Keratinocyte (primary cell): ENCODE measurements around the gene KSR2. TPM values are rescaled to one million over a fixed set of nuclear protein-coding genes. Genes with fewer than 3 reads are reported as not detected.

ENCODE experiments used
- DNase-seq: peaks from one replicate; pipeline ENCODE4 v3.0.0-alpha.2; 2011; ENCODE audit warnings: low read depth, missing footprints, low spot score
- FAIRE-seq: peaks from 2 replicates; lab custom pipeline; 2011; peaks lifted over from hg19 to GRCh38; lab: Jason Lieb, UNC
- H2AFZ ChIP-seq: 2 replicates; pipeline ENCODE4 v1.6.0; 2012; ENCODE audit warnings: low read length, control low read depth, inconsistent platforms; ENCODE audit not compliant: control insufficient read depth
- H3K27ac ChIP-seq: 2 replicates; pipeline ENCODE4 v1.5.1; 2011; ENCODE audit warnings: low read length; ENCODE audit not compliant: control insufficient read depth, insufficient read depth
- H3K27me3 ChIP-seq: 3 replicates; pipeline ENCODE4 v1.6.0; 2011; ENCODE audit warnings: low read length; ENCODE audit not compliant: control insufficient read depth, insufficient read depth; ENCODE audit errors: extremely low read depth
- H3K36me3 ChIP-seq, 2 experiments: 2 replicates in 1 of 2; 3 replicates in 1 of 2; pipeline ENCODE4 v1.5.1; 2011; ENCODE audit warnings: low read length in 2 of 2, mild to moderate bottlenecking in 1 of 2; ENCODE audit not compliant: control insufficient read depth in 2 of 2, insufficient read depth in 2 of 2; ENCODE audit errors: extremely low read depth in 1 of 2
- H3K4me1 ChIP-seq: 3 replicates; pipeline ENCODE4 v1.5.1; 2011; ENCODE audit warnings: low read length; ENCODE audit not compliant: control insufficient read depth, insufficient read depth; ENCODE audit errors: extremely low read depth
- H3K4me2 ChIP-seq: 3 replicates; pipeline ENCODE4 v1.6.0; 2011; ENCODE audit warnings: low read depth, low read length; ENCODE audit not compliant: control insufficient read depth, insufficient read depth; ENCODE audit errors: extremely low read depth
- H3K4me3 ChIP-seq, 3 experiments: fragments of 200-600 bp in 1 of 3; sonication (generic) in 1 of 3; 2 replicates in 2 of 3; 3 replicates in 1 of 3; pipeline ENCODE4 v1.5.1; 2011 to 2016; ENCODE audit warnings: low read length in 3 of 3, mild to moderate bottlenecking in 3 of 3, control low read depth in 2 of 3, inconsistent platforms in 1 of 3, low read depth in 1 of 3, mixed read lengths in 1 of 3, mixed run types in 1 of 3, moderate library complexity in 1 of 3; ENCODE audit not compliant: control insufficient read depth in 2 of 3, insufficient read depth in 2 of 3; ENCODE audit errors: extremely low read depth in 1 of 3
- H3K79me2 ChIP-seq: 2 replicates; pipeline ENCODE4 v1.6.0; 2012; ENCODE audit warnings: low read length; ENCODE audit not compliant: control insufficient read depth, insufficient read depth
- H3K9ac ChIP-seq: 3 replicates; pipeline ENCODE4 v1.6.0; 2011; ENCODE audit warnings: low read length; ENCODE audit not compliant: control insufficient read depth, insufficient read depth; ENCODE audit errors: extremely low read depth
- H3K9me1 ChIP-seq: 3 replicates; pipeline ENCODE4 v1.6.0; 2011; ENCODE audit warnings: low read length; ENCODE audit not compliant: control insufficient read depth, insufficient read depth; ENCODE audit errors: extremely low read depth
- H3K9me3 ChIP-seq: 2 replicates; pipeline ENCODE4 v1.5.1; 2012; ENCODE audit warnings: low read depth, low read length; ENCODE audit not compliant: control insufficient read depth
- H4K20me1 ChIP-seq: 3 replicates; pipeline ENCODE4 v1.6.0; 2011; ENCODE audit warnings: low read length; ENCODE audit not compliant: control insufficient read depth, insufficient read depth; ENCODE audit errors: extremely low read depth
- CTCF ChIP-seq, 3 experiments: IDR thresholded peaks in 1 of 3; conservative IDR thresholded peaks in 1 of 3; optimal IDR thresholded peaks in 1 of 3; 2 replicates in 2 of 3; 3 replicates in 1 of 3; pipeline versions ENCODE3 to v1.5.1; 2011; ENCODE audit warnings: low read length in 3 of 3, mild to moderate bottlenecking in 3 of 3, moderate library complexity in 2 of 3, control low read depth in 1 of 3, inconsistent platforms in 1 of 3; ENCODE audit not compliant: insufficient read depth in 2 of 3; ENCODE audit errors: extremely low read depth in 1 of 3
- EZH2 ChIP-seq: IDR thresholded peaks from one replicate; pipeline ENCODE4 v1.6.1; 2012; ENCODE audit warnings: inconsistent platforms, mild to moderate bottlenecking, low read length, moderate library complexity
- dilution Hi-C: fragments of 300-500 bp; cut with MboI; formaldehyde crosslinking; loops from one replicate; pipeline ENCODE4 v1.7.0; 2020; ENCODE audit warnings: low sequenced_read_pairs; ENCODE audit not compliant: extremely low pct_ligation_motif_present
- polyA plus RNA-seq, 5 experiments: library from polyadenylated mRNA; depleted of rRNA in 3 of 5; stranded (reverse) in 3 of 5; stranded (forward) in 1 of 5; unstranded in 1 of 5; fragments of >200 nt; gene quantifications; 1 replicate in 1 of 5; 2 replicates in 3 of 5; 3 replicates in 1 of 5; pipeline versions ENCODE4 v1.2.1 to v1.2.3, GENCODE V29; 2011 to 2012; ENCODE audit warnings: missing spikeins in 2 of 5, low read depth in 1 of 5, low replicate concordance in 1 of 5

Gene KSR2
- polyA plus RNA-seq, 1 donor (not counting 4 experiments of a cell fraction or from before 2014, with no cell fraction given): 0.01 TPM

- Histone ChIP-seq H3K4me2 (no peak overlapping the region), H3K4me1 (no peaks in the 10 kb centered on the region), H3K4me3 (no peak overlapping the region), H3K27ac (no peak overlapping the region), H3K36me3 (no peaks in the 10 kb centered on the region), H3K79me2 (no peaks in the 10 kb centered on the region), H3K9me3 (no peaks in the 10 kb centered on the region), H4K20me1 (no peaks in the 10 kb centered on the region), H3K9me1 (no peaks in the 10 kb centered on the region), H3K9ac (no peak overlapping the region), H2AFZ (no peak overlapping the region), H3K27me3 (no peaks in the 10 kb centered on the region)
- DNase-seq (no peak), FAIRE-seq (no peak)
- TF ChIP-seq CTCF (optimal IDR thresholded peaks at IDR 0.05 in 1 of 3, IDR thresholded peaks at IDR 0.05 in 1 of 3, conservative IDR thresholded peaks at IDR 0.05 in 1 of 3; ENCODE audit: extremely low read depth in 1 of 3, insufficient read depth in 2 of 3, low read length in 3 of 3) (no peak), EZH2 (no peak)
- dilution Hi-C loops: no loop called here
Observed at GRCh38 chr12:117485984-117486839, 482.6 kb downstream of the KSR2 start.

DNA sequence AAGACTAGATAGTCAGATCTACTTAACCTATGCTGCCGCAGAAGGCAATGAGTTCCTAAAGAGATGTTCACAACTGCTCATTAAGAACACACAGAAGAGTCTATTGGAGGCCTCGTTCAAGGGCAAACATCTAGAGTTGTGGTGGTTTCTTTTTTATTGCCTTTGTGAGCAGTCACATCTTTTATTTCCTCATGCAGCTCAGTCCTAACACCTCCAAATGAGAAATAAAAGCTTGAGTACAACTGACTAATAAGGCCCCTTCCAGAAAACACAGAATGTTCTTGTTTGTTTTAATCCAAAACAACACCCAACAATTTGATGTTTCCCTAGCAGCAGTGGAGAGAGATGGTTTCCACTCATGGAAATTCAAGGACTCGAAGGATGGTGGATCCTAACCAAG, 483.9 kb downstream of the KSR2 start:
- Histone ChIP-seq H3K9me1 (no peaks in the 10 kb centered on the region), H3K27me3 (no peaks in the 10 kb centered on the region), H3K27ac (no peak overlapping the region), H3K4me3 (no peak overlapping the region), H3K9ac (no peak overlapping the region), H3K79me2 (no peaks in the 10 kb centered on the region), H3K4me2 (no peak overlapping the region), H3K36me3 (no peaks in the 10 kb centered on the region), H3K9me3 (no peaks in the 10 kb centered on the region), H2AFZ (no peak overlapping the region), H3K4me1 (no peaks in the 10 kb centered on the region), H4K20me1 (no peaks in the 10 kb centered on the region)
- dilution Hi-C loops: no loop called here
- no peak for FAIRE-seq
- no peak for TF ChIP-seq EZH2
- TF ChIP-seq CTCF (optimal IDR thresholded peaks at IDR 0.05 in 1 of 3, IDR thresholded peaks at IDR 0.05 in 1 of 3, conservative IDR thresholded peaks at IDR 0.05 in 1 of 3; ENCODE audit: extremely low read depth in 1 of 3, insufficient read depth in 2 of 3, low read length in 3 of 3): no peak
- no peak for DNase-seq
